ENCODE results near the gene VWA7. TPM values are rescaled to one million over a fixed set of nuclear protein-coding genes. Genes with fewer than 3 reads are reported as not detected.
A peak's percentile ranks its signal among the peaks of the same experiment; 100 is the strongest.

VWA7 gene
- total RNA-seq, 1 experiment from 2014 or later: 0.36 TPM

DNA sequence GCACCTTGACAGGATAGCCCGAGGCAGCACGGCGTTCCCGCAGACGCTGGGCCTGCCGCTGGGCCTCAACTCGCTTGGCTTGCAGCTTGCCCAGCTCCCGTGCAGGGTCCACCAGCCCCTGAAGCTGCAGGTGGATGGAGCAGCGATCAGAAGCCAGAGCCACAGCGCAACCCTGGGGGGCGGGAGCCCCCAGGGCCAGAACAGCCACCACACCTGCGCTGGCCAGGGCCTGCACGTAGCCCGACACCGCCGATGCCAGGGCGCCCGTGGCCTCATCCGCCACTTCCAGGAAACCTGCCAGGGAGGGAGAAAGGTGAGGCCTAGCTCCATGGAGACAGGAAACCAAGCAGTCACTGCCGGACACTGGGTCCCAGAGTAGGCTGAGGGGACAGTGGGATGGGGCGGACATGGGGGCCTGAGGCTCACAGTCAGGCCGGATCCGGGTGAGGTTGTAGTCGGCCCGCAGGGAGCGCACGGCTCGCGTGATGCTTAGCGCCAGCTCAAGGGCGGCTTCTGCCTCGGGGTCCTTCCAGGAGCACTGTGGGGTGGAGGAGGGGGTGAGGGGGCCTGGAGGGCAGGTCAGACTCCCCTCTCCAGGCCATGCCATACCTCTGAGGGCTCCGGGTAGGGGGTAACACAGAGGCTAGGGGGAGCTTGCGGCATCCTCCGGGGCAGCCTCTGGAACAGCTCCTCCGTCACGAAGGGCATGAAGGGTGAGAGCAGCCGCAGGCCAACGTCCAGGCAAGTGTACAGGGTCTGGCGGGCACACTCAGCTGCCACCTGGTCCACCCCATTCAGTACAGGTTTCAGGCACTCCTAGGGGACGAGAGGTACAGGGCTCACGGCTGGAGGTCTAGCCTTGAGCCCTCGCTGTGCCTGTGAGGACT, 2.1 kb upstream of the VWA7 start:
- no peak for DNase-seq (ENCODE audit: low read depth)

DNA sequence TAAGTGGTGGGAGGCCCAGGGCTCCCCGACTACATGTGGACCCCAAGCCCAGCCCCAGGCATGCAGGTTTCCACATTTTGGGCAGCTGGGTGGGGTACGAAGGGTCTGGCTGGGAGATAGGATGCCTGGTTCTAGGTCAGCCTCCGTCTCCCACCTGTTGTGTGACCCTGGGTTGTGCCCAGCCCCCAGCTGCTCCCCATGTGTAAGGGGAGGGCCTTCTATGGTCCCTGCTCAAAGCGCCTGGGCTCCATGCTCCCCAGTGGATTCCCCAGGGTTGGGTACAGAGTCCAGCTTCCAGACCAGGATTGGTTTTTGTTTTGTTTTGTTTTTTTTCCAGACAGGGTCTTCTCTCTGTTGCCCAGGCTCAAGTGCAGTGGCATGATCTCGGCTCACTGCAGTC, 1.1 kb upstream of the VWA7 start:
- no peak for DNase-seq (ENCODE audit: low read depth)

DNA sequence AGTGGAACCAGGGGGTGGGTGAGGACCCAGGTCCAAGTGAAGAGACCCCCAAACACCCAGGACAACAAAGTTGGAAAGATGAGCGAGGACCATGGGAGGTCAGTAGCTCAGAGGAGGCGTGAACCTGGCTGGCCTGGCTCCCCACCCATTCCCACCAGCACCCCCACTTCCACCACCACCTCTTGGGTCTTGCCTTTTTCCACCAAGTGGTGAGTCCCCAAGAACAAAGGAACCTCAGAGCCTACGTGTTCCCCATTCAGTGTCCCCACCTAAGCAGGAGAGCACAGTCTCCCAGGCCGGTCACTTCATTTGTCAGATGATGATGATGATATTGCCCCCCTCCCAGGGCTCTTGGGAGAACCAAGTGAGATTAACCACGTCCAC, 531 bp upstream of the VWA7 start:
- no peak for DNase-seq (ENCODE audit: low read depth)

DNA sequence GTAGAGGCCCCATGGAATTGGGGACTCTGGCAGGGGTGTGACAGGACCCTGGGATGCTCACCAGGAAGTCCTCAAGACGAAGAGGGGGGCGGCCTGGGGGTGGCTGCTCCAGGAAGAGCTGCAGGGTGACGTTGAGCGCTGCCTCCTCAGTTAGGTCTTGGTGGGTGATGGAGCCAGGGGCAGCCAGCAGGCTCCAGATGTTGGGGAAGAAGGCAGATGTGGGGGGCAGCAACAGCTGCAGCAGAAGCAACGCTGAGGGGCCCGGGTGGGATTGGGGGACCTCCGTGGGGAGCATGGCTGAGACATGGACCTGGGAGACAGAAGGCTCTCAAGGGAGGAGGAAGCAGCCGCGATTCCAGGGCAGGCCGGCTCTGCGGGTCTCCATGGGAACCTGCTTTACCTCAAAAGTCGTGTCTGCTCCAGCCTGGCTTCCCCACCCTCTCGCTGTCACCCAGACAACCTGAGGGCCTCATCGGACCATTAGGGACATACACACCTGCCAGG, 591 bp downstream of the VWA7 start:
- no peak for DNase-seq (ENCODE audit: low read depth)

DNA sequence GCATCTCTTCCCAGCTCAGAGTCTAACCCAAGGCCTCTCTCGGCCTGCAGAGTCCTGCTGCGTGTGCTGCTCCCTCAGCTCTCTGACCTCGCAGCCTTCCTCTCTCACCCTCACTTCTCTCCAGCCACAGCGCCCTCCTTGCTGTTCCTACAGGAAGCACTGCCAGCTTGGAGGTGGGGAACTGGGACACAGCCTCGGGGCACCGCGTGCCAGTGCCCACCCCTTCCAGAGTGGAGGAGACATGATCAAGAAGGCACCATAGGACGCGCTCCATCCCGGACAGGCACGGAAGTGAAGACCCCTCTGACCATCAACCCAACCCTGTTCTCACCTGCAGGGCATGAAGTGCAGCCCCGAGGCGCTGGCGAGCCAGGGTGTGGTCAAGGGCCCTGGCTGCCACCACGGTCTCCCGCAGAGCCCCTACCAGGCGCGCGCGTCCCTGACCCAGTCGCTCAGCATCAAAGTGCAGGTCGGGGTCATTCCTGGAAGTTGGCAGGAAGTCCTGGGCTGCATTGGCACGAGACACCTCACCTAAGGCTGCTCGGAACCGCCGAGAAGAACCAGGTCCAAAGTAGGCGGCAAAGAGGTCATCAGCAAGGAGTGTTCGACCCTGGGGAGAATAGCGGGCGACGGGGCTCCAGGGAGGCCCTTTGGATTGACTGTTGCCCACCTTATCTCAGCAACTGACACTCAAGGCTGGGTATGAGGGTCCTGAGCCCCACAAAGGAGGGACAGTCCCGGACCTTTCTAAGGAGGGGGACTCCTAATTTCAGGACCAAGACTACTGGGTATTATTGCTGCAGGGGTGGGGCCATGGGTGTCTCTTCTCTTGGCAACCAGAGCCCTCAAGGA, 1.3 kb downstream of the VWA7 start:
- DNase-seq (ENCODE audit: low read depth): no peak

DNA sequence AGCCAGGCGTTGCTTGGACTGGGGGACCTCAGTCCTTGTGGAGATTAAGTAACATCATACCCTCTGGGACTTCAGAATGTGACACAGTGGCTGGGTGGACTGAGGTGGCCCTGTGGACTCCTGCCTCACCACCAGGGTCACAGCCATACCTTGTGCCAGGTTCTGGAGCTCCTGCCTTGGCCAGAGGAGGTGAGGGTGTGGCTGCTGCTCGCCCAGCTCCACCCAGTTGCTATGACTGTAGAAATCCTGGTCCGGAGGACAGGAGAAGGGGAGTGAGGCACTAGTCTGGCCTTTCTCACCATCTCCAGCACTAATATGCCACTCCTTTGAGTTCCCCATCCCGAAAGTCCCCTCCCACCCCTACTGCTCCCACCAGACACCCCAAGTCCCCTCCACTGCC, 1.9 kb downstream of the VWA7 start:
- no peak for DNase-seq (ENCODE audit: low read depth)

DNA sequence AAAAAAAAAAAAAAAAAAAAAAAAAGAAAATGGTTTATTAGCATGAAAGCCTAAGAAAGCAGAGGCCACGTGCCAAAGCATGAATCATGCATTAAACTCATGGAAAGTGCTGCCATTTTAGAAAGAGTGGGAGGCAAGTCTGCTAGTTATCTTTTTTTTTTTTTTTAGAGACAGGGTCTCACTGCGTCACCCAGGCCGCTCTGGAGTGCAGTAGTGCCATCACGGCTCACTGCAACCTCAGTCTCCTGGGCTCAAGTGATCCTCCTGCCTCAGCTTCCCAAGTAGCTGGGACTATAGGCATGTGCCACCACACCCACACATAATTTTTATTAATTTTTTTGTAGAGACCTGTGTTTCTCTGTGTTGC, 5.2 kb downstream of the VWA7 start:
- DNase-seq (ENCODE audit: low read depth): peak; percentile 57

DNA sequence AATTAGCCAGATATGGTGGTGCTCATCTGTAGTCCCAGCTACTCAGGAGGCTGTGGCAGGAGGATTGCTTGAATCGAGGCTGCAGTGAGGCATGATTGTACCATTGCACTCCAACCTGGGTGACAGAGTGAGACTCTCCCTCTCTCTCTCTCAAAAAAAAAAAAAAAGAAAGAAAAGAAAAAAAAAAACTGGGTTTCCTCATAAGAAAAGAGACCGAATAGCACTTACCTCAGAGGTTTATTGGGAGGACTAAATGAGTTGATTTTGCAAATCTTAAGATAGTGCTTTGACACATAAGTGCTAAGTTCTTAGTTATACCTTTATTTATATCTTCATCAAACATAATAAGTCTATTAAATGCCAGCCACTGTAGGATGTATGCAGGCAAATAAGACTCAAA, 6.3 kb downstream of the VWA7 start:
- no peak for DNase-seq (ENCODE audit: low read depth)

DNA sequence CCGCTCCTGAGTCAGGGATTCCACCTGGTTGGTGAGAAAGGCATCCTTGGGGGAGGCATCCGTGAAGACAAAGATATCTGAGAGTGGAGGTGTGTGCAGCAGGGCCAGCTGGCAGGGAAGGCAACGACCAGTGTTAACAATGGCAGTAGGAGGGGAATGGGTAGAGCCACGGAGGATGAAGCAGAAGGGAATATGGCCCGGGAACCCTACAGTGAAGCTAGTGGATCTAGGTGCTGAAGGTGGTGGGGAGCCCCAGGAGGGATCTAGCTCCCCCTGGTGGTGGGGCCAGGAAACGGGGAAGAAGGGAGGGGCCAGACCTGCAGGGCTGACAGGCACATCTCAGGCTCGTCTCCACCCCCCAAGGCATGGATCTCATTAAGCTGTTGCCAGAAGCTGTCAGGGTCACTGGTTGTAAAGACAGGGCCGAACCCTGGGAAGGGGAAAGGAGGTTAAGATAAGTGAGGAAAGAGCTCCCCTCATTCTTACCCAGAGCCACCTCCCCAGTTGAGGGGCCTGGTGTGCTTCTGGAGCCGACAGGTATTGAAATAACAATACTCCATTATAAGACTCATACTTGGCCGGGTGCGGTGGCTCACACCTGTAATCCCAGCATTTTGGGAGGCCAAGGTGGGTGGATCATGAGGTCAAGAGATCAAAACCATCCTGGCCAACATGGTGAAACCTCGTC, 7.3 kb downstream of the VWA7 start:
- peak; percentile 61 for DNase-seq (ENCODE audit: low read depth)

DNA sequence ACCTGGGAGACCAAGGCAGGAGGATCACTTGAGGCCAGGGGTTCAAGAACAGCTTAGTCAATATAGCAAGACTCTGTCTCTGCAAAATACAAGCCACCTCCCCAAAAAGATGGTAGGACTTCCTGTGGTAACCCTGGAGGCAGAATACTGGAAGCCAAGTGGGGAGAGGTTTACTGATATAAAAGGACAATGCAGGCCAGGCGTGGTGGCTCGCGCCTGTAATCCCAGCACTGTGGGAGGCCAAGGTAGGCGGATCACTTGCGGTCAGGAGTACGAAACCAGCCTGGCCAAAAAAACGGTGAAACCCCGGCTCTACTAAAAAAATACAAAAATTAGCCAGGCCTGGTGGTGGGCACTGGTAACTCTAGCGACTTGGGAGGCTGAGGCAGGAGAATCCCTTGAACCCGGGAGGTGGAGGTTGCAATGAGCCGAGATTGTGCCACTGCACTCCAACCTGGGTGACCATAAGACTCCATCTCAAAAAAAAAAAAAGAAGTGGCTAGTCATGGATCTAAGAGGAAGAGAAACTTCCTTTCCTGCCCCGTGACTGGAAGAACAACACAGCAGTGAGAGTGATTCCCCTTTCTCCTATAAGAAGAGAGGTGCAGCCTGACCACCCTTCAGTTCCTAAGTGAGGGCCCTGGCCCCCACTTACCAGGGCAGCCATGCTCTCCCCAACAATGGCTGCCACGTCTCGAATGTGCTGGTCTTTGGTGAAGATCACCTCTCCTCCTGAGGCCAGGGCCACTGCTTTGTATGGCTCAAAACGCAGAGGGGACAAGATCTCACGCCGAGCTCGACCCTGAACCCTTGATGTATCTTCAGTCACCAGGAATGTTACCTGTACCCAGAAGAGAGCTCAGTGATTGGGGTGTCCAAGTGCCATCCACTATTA, 8.5 kb downstream of the VWA7 start:
- DNase-seq (ENCODE audit: low read depth): no peak

DNA sequence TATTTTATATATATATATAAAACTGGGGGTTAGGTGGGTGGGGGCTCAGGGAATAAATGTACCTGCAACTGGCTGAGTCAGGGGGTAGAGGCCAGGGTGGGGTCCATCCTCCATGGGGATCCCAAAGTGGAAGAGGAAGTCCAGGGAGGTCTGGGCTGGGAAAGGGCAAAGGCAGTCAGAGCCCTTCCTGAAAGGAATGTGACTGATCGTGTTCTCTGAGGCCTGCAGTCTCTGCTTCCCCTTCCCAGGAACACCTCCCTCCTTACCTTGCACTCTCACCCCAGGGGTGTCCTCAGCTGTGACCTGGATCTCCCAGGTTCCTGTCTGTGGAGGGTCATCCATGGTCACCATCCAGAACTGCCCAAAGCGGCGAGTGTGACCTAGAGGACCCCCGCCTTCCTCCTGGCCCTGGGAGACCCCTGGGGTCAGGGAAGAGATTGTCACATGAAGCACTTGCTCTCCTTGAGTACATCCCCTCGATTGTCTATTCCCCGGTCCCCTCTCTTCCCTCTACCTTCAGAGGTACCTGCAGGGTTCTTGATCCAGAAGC, 10.0 kb downstream of the VWA7 start:
- no peak for DNase-seq (ENCODE audit: low read depth)

DNA sequence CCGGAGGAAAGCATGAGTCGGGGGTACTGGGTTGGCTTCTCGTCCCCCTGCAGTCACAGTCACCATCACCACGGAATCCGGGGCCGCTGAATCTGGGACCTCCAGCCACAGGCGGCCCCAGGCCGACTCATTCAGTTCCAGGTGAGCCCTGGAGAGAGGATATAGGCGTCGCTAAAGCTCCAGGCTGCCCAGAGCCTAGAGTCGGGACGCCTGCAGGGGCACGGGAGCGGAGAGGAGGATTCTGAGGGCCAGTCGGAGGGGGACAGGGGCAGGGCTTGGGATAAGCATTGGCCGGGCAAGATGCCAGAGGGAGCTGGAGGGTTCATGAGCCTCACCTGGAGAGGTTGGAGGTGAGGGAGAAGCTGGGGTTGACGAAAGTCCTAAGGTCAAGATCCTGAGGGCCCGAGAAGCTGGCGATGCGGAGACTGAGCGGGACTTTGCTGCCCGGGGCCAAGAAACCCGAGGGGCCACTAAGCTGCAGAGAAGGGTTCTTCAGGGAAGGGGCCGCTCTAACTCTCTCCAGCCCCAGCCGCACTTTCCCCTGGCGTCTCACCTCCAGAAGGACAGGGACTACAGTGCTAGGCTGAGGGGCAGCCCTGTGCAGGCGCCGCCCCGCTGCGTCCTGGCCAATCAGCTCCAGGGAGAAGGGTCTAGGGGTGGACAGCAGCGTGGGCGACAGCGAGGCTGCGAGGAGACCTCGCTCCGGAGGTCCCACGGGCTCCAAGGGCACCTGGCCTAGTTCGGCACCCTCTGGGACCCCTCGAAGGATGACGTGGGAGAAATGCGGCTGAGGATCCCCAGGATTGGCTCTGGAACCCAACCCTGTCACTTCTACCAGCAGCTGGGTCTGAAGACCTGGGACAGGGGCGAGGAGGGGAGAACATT, 11.0 kb downstream of the VWA7 start:
- DNase-seq (ENCODE audit: low read depth): no peak

DNA sequence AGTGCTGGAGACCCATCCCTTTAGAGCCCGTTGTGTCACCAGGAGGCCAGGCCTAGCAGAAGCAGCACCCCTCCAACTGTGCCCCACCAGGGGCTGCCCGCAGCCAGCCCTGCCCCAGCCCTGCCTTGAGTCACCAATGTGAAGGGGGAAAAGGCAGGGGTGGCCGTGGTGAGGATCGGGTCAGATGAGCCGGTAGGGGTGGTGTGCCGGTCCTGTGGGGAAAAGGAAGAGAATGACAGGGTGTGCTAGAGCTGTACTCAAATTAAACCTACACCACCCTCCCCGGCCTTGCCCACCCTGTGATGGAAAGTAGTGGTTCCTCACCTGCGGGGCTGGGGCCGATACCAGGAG, 11.6 kb downstream of the VWA7 start:
- no peak for DNase-seq (ENCODE audit: low read depth)

DNA sequence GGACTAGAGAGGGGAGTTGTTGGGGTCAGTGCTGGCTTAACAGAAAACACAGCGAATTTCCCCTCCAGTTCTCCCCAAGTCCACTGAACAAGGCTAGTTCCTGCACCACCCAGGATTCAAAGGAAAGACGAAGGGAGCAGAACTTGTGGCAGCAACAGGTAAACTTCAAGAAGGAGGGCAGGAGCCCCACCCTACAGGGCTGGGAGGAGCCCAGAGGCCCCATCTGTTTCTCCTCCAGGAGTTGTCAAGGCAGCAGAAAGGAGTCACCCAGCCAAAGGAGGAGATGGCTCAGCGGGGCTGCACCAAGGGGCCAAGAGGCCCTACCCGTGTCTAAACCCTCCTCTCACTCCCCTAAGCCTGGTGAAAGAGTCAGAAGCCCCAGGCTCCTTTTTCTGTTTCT, 12.9 kb downstream of the VWA7 start:
- no peak for DNase-seq (ENCODE audit: low read depth)

DNA sequence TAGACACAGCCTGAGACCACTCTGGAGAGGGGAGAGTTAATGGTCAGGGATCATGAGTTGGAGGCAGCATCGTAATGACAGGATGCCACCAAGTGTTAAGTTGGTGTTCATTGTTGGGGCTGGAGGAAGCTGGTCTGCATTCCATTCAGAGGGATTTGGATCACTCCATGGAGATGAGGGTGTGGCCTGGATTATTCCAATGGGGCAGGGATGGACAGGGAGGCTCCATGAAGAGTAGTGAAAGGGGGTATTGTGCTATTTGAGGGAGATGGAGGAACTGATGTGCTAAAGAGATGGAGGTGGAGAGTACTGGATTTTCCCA, 13.5 kb downstream of the VWA7 start:
- DNase-seq (ENCODE audit: low read depth): peak; percentile 72

DNA sequence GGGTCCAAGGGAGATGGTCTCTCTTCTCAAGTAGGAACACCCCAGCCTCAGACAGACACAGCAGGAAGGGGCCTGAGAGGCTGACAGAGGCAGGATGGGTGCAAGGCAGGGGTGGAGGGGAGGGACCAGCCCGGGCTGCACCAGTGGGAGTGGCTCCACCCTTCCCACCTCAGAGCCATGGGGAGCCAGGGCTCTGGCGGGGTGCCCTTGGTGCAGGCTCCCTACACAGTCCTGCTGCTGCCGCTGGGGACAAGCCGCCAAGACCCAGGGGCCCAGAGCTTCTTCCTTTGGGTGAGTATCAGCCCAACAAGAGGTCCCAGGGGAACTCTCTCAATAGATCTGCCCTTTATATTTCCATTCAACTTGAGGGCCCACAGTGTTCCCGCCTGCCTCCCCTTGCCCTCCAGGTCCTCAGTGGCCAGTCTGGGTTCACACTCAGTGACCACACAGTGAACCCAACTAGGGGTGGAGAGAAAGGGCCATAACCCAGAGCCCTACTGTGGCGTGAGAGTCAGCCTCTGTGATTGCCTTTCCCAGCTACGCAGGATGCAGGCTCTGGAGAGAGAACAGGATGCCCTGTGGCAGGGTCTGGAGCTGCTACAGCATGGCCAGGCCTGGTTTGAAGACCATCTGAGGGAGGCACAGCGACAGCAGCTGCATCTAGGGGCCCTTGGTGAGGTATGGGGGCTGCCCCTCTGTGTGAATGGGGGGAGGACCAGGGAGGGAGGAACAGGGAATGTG, 14.1 kb downstream of the VWA7 start:
- DNase-seq (ENCODE audit: low read depth): no peak

DNA sequence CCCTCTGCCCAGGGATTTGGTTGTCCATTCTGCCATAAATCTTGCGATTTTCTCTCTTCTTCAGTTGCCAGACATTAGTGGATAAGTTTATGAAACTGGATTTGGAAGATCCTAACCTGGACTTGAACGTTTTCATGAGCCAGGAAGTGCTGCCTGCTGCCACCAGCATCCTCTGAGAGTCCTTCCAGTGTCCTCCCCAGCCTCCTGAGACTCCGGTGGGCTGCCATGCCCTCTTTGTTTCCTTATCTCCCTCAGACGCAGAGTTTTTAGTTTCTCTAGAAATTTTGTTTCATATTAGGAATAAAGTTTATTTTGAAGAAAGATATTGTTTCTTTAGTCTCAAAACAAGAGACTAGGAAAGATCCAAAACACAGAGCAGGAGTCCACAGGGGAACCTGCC, 14.8 kb downstream of the VWA7 start, which contains the start of gene SAPCD1:
Gene SAPCD1 (plus strand): TSS at position 301 of the 400 bp plus-strand sequence. CDS start 399 bp downstream, outside the sequence.
- DNase-seq (ENCODE audit: low read depth): no peak

DNA sequence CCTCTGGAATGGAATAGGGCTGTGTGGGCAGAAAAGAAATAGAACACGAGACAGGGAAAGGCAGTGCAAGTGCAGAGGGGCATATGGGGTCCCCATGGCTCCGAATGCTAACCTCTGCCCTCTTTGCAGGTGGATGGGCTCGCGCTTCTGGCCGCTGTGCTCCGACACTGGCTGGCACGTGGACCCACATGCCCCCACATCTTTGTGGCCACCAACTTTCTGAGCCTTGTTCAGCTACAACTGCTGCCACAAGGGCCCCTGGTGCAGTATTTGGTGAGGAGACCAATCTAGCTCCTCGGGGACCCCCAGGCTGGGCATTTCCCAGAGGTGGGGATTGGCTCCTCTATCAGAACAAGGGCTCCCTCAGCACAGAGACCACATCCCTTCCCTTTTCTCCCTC, 15.8 kb downstream of the VWA7 start:
- no peak for DNase-seq (ENCODE audit: low read depth)

DNA sequence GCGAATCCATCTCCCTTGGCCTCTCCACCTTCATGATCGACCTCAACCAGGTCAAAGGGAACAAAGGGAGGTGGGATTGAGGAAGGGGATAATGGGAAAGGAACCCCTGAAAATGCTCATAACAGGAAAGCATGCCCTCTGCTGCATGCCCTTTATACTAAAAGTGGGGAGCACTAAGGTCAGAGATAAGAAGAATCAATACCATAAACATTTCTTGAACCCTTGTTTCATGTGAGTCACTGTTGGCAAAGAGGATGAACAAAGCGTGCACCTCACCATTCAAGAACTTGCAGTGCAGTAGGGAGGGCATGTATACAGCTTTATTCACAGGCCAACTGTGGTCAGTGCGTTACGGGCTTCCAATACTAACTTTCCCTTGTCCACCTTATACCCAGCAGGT, 16.3 kb downstream of the VWA7 start:
- DNase-seq (ENCODE audit: low read depth): no peak
